ENCODE measurements around the gene TBX3.

Gene TBX3

DNA sequence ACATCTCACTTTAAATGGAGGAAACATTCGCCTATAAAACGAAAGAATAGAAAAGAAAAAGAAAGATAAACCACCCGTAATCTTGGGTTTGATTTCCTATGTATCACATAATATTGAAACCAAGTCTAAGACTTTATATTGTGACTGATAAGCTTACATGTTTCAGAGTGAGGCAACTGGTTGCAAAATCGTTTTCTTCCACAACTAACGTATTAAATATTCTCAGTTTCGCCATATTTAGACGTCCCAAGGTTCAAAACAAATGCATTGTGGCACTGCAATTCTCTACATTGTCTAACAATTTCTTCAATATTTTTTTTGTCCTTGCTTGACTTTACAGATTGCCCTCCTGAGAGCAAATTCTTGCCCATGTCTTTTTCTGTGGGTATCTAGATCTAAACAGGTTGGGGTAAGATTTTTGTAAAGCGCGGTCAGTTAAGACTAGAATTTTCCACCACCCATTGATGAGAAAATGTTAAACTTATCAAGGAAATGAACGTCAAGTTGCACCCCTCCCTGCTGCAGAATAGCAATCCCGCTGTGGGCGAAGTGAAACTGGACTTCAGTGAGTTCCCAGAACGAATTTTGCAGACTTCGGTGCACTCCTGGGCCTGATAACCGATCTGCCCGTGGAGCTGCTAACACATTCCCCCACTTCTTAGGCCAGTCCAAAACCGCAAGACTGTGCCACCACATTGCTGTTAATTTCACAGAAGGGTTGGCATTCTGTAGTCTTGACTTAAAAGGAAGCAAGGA, 2.7 kb downstream of the TBX3 start:
- peak; percentile 61 for DNase-seq

DNA sequence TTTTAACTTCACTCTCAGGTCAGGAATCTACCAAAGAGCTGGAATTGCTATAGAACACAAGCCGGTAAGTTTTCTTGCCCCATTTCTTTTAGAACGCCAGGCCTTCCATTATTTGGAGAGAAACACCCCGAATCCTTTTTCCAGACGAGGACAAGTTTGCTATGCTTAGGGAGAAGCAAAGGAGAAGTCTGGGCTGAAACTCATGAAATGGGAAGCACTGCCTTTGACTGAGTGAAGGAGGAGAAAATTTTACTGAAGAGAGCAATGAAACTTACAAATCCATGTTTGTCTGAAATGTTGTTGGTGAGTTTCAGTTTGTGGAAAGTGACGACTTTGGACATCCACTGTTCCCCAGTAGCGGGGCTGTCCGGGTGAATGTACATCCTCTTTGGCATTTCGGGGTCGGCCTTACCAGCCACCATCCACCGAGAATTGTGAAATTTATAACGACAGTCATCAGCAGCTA, 3.3 kb downstream of the TBX3 start:
- DNase-seq: no peak

DNA sequence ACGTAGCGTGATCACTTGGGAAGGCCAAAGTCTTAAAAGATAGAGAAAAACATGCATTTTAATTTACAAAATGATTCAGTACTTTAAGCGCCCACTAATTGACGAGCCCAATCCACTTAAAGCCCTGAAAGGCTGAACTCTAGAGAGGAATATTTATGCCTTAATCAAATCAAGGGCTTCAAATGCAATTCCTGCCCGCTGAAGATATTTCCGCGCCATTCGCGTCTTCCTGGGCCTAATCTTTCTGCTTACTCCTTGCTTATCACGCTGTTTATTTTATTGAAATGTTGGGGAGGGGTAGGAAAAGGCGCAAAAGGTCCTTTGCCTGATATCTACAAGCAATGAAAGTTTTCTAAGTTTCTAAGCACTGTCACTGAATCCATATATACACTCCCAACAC, 4.0 kb downstream of the TBX3 start:
- DNase-seq: no peak

DNA sequence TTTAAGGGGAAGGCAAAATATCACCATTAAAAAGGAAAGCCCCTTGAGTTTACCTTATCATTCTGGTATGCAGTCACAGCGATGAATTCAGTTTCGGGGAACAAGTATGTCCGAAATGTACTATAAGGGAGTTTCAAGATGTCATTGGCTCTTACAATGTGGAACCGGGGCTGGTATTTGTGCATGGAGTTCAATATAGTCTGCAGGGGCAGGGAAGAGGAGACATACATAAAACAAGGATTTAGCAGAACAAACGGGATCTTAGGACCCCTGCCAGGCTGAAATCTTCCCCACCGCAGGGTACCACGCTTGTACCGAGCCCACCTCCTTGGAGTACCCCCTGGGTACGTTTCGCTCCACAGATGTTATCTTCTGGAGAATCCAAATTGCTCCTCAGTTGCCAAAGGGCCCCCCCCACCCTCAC, 4.5 kb downstream of the TBX3 start:
- DNase-seq: no peak

DNA sequence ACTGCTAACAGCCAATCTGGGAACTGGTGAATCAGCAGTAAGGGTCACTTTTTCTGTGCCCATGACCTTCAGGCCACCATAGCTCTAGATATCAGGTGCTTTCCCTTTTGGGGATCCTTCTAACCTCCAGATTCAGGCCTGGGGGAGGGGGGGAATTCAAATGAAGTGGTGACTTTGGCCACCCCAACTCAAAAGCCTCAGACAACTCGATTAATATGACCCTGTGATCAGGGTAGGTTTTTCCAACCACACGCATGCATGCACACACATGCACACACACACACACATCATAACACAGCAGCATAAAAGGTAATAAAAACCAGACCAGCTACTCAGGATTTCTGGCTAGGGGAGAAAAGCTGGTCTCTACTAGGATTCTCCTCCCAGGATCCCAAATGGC, 5.3 kb downstream of the TBX3 start:
- DNase-seq: no peak

DNA sequence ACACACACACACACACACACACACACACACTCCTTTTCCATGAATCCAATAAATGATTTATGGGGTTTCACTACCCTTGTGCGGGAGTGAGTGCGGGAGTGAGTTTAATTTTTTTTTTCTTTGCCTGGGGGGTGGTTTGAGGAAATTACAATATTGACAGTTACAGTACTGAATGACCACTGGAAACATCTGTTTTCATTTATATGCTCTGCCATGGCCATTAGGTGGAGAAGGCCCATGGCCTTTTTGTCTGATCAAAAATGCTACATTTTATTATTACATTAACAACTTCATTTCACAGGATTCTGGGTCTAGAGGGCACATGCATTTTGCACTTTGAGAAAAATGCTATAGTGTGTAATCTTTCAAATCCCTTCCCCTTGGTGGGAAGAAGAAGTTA, 5.9 kb downstream of the TBX3 start:
- no peak for DNase-seq

DNA sequence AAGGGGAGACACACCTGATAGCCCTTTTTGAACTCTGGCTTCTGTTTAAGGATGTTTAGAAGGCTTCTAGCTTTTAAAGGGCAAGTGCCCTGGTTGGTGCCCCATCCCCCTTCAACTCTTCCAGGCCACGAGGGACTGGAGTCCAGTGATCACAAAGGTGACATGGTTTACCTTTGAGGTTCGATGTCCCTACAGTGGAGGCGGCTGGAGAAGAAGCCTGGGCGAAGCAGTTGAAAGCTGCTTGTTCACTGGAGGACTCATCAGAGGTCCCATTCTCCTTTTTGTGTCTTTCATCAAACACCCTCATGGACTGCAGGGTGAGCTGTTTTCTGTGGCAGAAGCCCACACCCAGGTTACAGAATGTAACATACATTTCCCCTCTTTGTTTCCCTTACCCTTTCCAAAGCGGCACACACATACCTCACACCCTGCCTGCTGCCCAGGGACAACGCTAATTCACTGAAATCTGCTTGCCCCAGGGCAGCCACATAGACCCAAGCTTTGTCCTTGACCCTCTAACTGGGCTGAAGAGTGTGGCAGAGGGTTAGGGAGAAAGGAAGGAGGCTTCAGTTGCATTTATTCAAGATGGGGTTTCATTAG, 7.7 kb downstream of the TBX3 start:
- DNase-seq: no peak

DNA sequence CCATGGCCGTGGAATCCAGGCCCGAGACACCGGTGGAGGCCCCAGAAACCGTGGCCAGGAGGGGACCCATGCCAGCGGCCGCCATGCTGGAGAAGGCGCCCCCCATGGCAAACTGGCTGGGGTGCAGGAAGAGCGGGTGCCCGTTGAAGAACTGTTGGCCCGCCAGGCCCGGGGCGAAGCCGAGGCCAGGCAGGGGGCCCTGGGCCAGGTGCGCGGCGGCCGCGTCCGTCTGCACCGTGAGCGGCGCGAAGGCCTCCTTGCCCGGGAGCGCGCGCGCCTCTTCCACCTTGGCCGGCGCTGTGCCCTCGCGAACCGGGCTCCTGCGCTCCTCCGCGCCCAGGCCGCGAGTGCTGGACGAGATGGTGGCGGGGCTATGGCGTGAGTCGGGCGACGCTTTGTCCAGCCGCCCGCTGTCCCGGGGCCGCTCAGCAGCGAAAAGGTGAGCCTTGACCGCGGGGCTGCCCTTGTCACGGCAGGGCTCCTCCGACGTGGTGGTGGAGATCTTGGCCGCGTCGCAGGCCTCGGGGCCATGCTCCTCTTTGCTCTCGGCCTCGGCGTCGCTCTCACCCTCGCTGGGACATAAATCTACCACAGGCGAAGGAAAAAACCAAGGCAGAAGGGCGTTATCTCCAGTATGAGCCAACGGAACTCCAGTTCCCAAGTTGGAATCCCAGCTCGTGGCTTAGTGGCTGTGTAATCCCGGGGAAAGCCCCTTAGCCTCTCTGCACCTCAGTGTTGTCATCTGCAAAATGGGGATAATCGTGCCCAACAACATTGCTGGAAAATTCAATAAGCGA, 9.5 kb downstream of the TBX3 start:
- no peak for DNase-seq

DNA sequence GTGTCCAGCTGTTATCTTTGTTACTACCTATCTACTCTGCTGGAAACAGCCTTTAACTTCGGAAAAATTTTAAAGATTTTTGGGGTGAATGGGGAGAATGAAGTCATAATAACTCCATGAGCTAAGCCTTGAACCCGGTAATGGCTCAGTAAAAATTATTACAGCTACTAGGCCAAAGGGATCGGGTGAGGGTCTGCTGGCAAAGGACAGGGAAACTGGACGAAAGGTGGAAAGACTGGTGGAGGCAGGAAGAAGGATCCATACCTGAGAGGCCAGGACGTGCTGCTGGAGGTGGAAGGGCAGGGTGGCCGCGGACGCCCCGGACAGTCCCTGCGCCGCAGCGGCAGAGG, 10.1 kb downstream of the TBX3 start:
- no peak for DNase-seq

DNA sequence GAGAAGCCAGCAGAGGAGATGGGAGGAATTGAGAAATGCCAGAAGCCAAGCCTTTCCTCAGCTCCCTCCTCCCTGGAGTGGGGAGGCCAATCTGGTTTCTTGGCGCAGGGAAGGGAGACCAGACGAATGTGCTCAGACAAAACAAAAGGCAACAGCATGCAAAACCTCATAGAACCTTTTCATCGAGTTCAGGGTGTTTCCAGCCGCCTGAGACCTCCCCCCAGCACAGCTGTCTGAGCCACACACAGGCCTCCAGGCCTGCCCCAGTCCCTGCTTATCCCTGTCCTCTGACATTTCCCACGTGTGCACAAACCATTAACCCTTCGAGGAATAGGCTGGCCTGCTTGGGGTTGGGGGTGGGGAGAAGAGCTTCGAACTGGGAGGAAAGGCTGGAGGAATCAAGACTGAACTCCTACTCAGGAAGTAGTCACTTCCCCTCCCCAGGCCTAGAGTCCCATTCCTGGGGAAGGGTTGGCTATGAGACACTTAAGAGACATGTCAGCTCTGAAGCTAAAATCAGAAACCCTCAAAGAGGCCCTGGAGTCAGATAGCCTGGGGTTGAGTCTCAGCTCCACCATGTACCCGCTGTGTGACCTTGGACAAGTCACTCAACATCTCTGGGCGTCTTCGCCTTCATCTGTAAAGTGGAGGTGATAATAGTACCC, 10.7 kb downstream of the TBX3 start:
- DNase-seq: no peak

DNA sequence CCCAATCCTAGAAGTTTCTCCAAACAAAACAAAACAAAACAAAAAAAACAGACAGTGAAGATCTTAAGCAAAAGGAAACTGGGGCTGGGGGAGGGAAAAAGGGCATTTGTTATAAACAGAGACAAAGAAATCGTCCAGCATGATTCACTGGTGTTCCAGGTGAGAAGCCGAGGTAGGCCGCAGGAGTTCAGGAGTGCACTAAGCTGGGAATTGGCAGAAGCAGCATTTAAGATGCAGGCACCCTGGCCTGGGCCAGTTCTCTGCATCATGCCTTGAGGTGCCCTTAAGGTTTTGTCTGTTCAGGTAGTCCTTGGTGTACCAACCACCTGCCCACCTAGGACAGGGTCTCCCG, 11.2 kb downstream of the TBX3 start:
- no peak for DNase-seq

DNA sequence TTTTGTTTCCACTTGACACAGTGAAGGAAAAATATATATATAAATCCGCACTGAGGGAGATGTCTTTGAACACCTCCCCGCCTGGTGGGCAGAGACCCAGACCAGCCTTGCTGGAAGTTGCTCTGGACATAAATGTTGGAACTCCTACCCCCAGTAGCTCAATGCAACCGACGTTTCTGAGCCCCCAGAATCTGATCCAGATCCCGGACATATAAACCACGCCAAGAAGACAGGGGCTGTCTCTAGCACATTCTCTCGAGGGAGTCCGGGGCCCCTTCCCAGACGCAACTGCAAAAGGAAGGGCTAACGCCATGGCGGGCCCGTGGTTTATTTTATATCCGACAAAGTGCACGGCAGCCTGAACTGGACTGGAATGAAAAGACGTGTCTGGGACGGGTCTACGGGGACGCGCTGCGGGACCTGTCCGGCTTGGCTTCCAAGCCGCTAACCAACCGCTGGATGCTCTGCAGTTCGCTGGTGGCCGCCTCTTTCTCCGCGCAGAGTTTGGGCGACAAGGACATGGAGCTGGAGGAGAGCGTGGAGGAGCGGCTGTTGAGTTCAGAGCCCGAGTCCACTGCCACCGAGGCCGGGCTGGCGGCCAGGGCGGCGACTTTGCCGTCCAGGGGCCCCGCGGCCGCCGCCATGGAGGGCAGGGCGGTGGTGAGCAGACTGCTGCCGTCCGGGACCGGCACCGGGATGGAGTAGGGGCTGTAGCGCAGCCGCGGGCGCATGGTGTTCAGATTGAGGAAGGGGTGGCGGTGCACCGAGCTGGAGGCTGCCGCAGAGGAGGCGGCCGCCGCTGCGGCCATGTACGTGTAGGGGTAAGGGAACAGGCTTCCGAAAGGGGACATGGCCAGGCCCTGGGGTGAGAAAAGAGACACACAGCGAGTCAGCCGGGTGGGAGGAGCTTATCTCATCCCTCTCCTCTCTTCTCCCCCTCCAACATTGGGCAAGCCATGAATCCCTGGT, 12.2 kb downstream of the TBX3 start:
- DNase-seq: no peak

DNA sequence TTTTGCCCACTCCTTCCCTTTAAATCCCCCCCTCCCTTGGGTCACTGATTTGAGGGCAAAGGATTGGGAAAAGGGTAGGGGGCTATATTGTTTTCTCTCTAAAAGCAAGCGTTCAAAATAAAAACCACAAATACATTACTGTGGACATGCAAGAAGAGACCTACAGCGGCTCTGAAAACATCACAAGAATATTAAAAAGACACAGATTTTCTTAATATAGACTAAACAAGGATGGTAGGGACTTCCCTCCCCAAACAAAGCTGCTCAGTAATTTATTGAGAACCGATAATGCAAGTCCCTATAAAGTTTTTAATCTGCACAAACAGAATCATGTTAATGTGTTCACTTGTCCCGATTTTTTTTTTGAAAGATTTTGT, 12.9 kb downstream of the TBX3 start:
- no peak for DNase-seq

DNA sequence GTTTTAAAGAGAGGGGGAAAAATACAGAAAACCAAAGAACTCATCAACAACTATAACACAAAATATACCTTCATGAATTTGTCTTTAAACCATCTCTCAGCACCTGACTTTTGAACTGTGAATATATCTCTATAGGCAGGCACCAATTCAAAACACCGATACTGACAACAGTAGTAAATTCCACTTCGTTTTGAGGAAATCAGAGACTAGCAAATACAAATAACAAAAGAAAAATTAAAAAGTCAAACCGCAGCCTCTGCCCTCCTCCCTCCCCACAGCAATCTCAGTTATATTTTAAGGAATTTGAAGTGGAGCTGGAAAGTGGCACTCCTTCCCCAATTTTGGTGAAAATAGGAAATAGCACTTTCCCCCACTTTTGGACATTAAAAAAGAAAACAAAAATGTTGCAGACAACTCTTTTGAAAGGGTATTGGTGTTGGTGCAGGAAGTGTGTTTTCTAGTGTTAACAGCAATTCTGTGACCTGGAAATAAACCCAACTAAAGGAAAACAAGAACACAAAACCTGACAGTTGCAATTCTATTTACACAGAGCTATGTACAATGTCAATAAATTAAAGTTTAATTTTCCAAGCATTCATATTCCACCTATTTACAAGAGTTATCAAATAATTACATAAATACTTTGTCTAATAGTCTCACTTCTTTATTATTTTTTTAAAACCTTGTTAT, 13.5 kb downstream of the TBX3 start:
- DNase-seq: no peak

DNA sequence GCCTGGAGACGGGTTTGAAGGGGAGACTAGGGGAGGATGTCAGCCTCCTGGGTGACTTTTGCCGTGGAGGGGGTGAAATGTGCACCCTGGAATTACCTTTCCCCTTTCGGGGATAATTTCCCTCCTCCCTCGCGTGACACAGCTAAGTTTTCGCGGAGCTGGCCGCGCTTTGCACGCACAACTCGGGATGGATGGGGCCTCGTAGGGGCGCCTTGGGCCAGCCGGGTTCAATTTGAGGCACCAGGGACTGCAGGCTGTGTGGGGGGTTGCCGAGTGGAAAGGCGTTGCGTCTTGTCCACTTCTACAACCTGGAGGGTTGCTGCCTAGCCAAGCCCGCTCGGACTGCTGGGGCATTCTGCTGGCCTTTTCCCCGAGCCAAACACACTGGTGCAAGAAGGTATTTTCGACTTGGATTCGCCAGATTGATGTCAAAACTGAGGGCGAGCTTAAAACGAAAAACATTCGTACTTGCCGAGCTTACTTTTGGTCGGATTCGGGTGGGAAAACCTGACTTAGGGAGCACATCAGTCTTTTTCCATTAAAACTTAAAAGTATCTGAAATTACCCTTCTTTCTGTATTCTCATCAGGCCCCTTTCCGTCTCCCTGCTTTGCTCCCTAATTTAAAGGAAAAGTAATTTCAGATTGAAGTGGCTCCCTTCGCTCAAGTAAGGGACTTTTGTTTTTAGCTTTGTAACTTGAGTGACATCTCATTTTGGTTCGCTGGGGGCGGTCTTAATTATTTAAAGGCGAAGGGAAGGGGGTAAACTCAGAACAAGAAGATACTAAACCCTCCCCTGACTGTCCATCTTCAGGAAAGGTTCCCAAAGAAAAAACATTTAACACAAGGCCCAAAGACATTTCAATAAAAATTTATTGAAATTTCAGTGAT, 14.3 kb downstream of the TBX3 start:
- DNase-seq: no peak

DNA sequence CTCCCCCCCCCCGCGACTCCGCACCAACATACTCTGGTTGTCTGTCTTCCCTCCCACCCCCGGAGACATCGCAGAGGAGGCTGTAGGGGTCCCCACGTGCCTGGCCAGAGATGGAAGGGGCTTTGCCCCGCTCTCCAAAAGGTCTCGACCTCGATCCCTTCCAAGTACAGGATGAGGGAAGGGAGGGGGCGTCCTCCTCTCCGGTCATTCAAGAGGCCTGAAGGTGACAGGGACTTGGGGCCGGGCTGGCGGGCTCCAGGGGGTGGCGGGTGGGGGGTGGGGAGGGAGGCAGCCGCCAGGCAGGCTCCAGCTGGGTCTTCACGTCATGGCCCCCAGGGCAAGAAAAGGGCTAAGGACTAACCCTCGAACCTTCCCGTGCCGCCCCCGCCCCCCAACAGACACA, 15.1 kb downstream of the TBX3 start:
- no peak for DNase-seq

DNA sequence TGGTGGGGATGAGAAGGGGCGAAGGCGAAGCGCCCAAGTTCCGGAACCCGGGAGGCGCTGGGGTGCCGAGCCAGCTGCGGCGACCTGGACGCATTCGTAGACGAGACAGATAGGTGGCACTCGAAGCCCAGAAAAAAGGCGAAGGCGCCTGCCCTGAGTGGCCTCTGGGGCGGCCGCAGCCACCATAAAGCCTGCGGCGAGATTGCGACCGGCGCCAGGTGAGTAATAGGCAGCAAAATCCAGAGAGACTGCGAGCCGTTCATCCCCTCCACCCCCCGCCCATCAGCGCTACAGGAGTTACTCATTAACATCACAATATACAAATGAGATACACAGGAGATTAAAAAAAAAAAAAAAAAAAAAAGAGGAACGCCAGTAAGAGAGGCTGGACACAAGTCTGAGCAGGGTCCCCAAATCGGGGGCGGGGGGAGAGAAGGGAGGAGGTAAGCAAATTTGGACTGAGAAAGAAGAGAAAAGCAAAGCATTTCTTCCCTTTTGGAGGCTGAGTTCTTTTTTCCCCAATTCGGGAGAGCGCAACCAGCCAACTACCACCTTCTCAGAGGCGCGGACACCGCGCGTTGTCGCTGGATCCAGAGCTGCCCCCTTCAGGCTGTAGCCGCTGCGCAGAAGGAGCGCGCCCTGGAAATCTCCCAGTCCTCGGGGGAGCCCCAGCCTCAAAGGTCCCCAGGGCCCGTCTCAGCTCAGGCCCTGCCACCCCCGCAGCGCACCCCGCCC, 15.7 kb downstream of the TBX3 start:
- DNase-seq: peak; percentile 48

DNA sequence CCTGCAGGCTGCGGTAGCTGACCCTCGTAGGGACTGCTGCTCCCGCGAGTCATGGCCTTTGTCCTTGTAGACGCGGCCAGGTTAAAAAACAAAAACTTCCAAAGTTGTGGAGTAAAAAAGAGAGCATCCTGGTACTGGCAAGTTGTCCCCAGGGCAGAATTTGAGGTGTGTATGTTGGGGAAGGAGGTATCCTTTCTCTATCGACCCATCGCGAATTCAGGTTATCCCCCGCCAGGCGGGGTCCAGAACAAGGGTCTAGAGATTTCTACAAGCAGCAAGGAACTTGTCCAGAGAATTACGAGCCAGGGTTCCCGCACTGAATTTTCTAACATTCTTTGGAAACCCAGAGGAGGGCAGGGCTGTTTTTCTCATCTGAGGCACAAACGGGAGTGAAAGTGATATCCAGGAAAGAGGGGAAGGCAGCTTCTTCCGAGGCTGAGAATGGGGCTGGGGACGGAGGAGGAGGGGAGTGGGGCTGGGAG, 16.3 kb downstream of the TBX3 start:
- DNase-seq: no peak

DNA sequence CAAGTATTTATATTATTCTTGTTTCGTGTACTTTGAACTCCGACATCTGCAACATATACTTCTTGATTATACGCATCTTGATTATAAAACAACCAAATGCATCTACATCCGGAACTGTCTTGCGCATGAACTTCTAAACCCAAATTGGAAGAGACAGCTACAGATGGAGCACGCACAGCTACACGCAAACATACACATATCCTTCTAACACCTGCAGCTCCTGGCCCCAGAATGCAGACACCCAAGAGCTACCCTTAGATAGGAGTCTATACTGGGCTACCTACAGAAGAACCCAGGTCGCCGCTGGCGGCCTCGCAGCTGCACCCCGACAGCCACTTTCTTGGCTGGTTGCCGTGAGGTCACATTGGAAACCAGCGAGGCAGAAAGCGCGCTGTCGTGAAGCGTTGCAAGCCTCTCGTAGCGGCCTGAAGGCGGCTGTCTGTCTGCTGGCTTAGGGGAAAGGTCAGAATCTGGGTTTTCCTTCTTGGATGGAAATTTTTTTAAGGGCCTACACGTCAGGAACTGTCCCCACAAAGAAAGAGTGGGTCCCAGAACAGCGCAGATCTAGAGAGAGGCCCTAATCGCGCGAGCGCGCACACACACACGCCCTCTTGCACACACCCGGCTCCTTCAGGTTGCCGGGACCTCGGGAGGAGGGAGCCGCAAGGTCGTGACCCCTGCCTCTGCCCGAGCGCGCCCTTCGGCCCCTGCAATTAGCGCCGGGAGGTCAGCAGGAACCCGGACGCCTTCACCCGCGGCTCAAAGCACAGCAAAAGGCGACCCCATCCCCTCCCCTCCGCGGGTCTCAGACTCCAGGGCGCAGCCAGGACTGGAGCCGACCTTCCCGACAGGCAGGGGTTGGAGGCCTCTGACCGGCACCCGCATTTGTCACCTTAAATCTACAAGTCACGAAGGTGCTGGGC, 17.0 kb downstream of the TBX3 start:
- no peak for DNase-seq
